Measurements from ENCODE around the gene U2AF2.

Gene U2AF2

GRCh38 chr19:55658846-55659459, 4.1 kb downstream of the U2AF2 start:
- TF ChIP-seq CTCF (IDR thresholded peaks at IDR 0.05), result no peak

- no peak for TF ChIP-seq CTCF (IDR thresholded peaks at IDR 0.05)
These were observed 5.0 kb downstream of the U2AF2 start for GRCh38 chr19:55659822-55660221.

GRCh38 chr19:55660404-55660803, 5.6 kb downstream of the U2AF2 start:
- TF ChIP-seq CTCF (IDR thresholded peaks at IDR 0.05), result no peak

GRCh38 chr19:55660991-55661390, 6.2 kb downstream of the U2AF2 start:
- no peak for TF ChIP-seq CTCF (IDR thresholded peaks at IDR 0.05)

- no peak for TF ChIP-seq CTCF (IDR thresholded peaks at IDR 0.05)
These were observed 7.0 kb downstream of the U2AF2 start for GRCh38 chr19:55661826-55662225.

GRCh38 chr19:55663846-55664536, 9.2 kb downstream of the U2AF2 start:
- TF ChIP-seq CTCF (IDR thresholded peaks at IDR 0.05), result no peak

GRCh38 chr19:55666343-55667005, 11.6 kb downstream of the U2AF2 start:
- no peak for TF ChIP-seq CTCF (IDR thresholded peaks at IDR 0.05)
